Suprapubic skin (tissue), 4 donors: ENCODE measurements around the gene COL20A1. TPM values are rescaled to one million over a fixed set of nuclear protein-coding genes. Genes with fewer than 3 reads are reported as not detected.

Experiments used
- DNase-seq, 2 donors: peaks; one replicate each; pipeline ENCODE4 v3.0.0-alpha.2; 2019; ENCODE audit warnings: low spot score in 2 of 2
- H3K27ac ChIP-seq: fragments of 200-600 bp; sonication (generic); one replicate; pipeline ENCODE4 v1.5.1; 2019
- H3K27me3 ChIP-seq: fragments of 200-600 bp; sonication (generic); one replicate; pipeline ENCODE4 v1.5.1; 2019
- H3K36me3 ChIP-seq: fragments of 200-600 bp; sonication (generic); one replicate; pipeline ENCODE4 v1.5.1; 2019
- H3K4me1 ChIP-seq: fragments of 200-600 bp; sonication (generic); one replicate; pipeline ENCODE4 v1.5.1; 2019
- H3K4me3 ChIP-seq: fragments of 200-600 bp; sonication (generic); one replicate; pipeline ENCODE4 v1.5.1; 2019; ENCODE audit warnings: mild to moderate bottlenecking
- H3K9me3 ChIP-seq: fragments of 200-600 bp; sonication (generic); one replicate; pipeline ENCODE4 v1.5.1; 2019
- EP300 ChIP-seq: sonication (generic); formaldehyde crosslinking; IDR thresholded peaks from one replicate; pipeline ENCODE4 v1.6.1; 2017; ENCODE audit warnings: antibody characterized with exemption
- POLR2A ChIP-seq, 2 donors: fragments of 450-650 bp; IDR thresholded peaks; one replicate each; pipeline ENCODE4 v1.6.1; 2017; ENCODE audit warnings: antibody characterized with exemption in 2 of 2, mild to moderate bottlenecking in 2 of 2, moderate library complexity in 2 of 2
- POLR2AphosphoS5 ChIP-seq, 3 donors: sonication (generic); formaldehyde crosslinking; IDR thresholded peaks; one replicate each; pipeline ENCODE4 v1.6.1; 2017; ENCODE audit warnings: antibody characterized with exemption in 3 of 3
- WGBS: methylation state at CpG from one replicate; pipeline ENCODE4 v1.1.5; 2018; 5-methylcytosine and 5-hydroxymethylcytosine counted together
- total RNA-seq, 4 donors: library from RNA; depleted of rRNA; stranded (reverse); fragments of >200 nt; gene quantifications; one replicate each; pipeline ENCODE4 v1.1.0, GENCODE V29; 2016
- TF ChIP-seq, protein P1 (sequence below), 2 donors: fragments of 200-600 bp in 1 of 2; fragments of 450-650 bp in 1 of 2; sonication (generic) in 1 of 2; IDR thresholded peaks; one replicate each; pipeline ENCODE4 v1.5.1; 2016 to 2019; ENCODE audit warnings: antibody characterized with exemption in 2 of 2, mild to moderate bottlenecking in 1 of 2, moderate library complexity in 1 of 2

COL20A1 gene
- total RNA-seq, 4 donors from 2014 or later, result not detected

DNA sequence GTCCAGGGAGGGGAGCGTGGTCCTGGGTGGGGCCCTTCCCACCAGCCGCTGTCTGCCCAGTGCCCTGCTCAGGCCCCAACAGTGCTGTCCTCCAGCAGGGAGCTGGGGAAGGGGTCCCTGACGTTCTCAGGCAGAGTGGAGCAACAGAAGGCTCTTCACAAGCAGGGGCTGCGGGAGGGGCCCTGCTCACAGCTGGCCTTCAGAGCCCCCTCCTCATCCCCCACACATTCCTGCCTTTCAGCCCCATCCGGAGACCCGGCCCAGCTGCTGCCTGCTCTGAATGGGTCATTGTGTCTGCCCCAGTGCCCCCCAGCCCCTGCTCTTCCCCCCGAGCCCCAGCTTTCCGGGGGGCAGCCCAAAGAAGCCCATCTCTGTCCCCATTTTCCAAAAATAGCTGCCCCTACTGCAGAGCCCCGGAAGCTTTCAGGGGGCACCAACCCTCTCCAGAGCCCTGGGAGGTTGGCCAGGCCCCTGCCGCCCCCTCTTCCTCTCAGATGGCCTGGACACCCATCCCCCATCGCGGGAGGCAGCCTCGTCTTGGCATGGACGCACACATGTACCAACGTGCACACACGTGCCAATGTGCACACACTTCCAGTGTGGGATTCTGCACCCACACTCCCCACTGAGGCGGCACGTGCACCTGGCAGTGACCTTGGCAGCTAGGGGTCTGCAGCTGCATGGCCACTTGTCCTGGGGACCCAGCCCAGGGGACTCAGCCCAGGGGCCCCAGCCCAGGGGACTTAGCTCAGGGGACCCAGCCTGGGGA lies 3.7 kb downstream of the COL20A1 start:
- no peaks in the 10 kb centered on the region for H3K9me3 ChIP-seq
- TF ChIP-seq EP300 (no peak), POLR2AphosphoS5 (IDR thresholded peaks at IDR 0.05) (no peak), POLR2A (IDR thresholded peaks at IDR 0.05) (no peak)
- TF ChIP-seq, protein P1, sequence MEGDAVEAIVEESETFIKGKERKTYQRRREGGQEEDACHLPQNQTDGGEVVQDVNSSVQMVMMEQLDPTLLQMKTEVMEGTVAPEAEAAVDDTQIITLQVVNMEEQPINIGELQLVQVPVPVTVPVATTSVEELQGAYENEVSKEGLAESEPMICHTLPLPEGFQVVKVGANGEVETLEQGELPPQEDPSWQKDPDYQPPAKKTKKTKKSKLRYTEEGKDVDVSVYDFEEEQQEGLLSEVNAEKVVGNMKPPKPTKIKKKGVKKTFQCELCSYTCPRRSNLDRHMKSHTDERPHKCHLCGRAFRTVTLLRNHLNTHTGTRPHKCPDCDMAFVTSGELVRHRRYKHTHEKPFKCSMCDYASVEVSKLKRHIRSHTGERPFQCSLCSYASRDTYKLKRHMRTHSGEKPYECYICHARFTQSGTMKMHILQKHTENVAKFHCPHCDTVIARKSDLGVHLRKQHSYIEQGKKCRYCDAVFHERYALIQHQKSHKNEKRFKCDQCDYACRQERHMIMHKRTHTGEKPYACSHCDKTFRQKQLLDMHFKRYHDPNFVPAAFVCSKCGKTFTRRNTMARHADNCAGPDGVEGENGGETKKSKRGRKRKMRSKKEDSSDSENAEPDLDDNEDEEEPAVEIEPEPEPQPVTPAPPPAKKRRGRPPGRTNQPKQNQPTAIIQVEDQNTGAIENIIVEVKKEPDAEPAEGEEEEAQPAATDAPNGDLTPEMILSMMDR (IDR thresholded peaks at IDR 0.05), result no peak
- peaks cover 95% of the 10 kb centered on the region for H3K27me3 ChIP-seq
- no peak overlapping the region for H3K27ac ChIP-seq
- DNase-seq, result no peak
- no peaks in the 10 kb centered on the region for H3K36me3 ChIP-seq
- peaks cover 3% of the 10 kb centered on the region for H3K4me1 ChIP-seq
- H3K4me3 ChIP-seq, result no peak overlapping the region
- 37% methylated on average over 11 of the region's 18 CpGs for WGBS

DNA sequence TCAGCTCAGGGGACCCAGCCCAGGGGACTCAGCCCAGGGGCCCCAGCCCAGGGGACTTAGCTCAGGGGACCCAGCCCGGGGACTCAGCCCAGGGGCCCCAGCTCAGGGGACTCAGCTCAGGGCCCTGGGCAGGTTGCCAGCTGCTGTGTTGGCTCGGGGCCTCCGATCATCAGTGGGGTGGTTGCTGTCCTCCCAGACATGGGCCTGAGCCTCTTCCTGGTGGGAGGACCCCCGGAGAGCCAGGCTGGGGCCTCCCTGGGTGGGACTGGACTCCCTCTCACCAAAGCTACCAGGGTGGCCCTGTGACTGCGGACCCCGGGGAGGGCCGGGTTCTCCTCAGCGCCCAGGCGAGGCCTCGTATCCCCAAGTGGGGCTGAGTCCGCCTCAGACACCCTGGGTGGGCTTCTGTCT lies 4.4 kb downstream of the COL20A1 start:
- TF ChIP-seq, protein P1 (IDR thresholded peaks at IDR 0.05), result no peak
- TF ChIP-seq EP300 (no peak), POLR2A (IDR thresholded peaks at IDR 0.05) (no peak), POLR2AphosphoS5 (IDR thresholded peaks at IDR 0.05) (no peak)
- Histone ChIP-seq H3K27ac (no peak overlapping the region), H3K4me3 (no peak overlapping the region), H3K4me1 (peaks cover 3% of the 10 kb centered on the region), H3K36me3 (no peaks in the 10 kb centered on the region), H3K27me3 (peaks cover 98% of the 10 kb centered on the region), H3K9me3 (no peaks in the 10 kb centered on the region)
- no peak for DNase-seq
- 60% methylated on average over 5 of the region's 11 CpGs for WGBS

DNA sequence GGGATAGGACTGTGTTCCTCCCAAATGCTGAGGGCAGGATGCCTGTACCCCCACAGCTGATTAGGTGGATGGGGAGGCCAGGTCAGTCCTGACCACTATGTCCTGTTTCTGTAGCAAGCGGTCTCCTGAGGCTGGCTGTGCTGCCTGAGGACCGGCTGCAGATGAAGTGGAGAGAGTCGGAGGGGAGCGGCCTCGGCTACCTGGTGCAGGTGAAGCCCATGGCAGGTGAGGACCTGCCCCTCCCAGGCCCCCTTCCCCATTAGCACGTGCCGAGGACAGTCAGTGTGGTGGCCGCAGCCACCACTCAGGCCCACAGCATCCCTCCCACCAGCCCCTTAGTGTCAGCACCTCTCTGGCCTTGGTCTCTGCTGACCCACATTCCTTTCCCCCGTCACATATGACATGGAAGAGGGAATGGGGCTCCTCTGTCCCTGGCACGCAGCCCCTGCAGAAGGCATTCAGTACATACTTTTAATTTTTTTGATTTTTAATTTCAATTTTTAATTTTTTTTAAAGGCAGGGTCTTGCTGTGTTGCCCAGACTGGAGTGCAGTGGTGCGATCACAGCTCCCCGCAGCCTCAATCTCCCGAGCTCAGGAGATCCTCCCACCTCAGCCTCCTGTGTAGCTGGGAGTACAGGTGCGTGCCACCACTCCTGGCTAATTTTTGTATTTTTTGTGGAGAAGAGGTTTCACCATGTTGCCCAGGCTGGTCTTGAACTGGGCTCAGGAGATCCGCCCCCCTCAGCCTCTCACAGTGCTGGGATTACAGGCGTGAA lies 5.0 kb downstream of the COL20A1 start:
- Histone ChIP-seq H3K4me3 (no peak overlapping the region), H3K9me3 (no peaks in the 10 kb centered on the region), H3K27ac (no peak overlapping the region), H3K36me3 (no peaks in the 10 kb centered on the region), H3K27me3 (peaks cover 95% of the 10 kb centered on the region), H3K4me1 (peaks cover 3% of the 10 kb centered on the region)
- no peak for TF ChIP-seq POLR2AphosphoS5 (IDR thresholded peaks at IDR 0.05)
- no peak for TF ChIP-seq POLR2A (IDR thresholded peaks at IDR 0.05)
- TF ChIP-seq EP300, result no peak
- TF ChIP-seq, protein P1 (IDR thresholded peaks at IDR 0.05), result no peak
- no peak for DNase-seq
- WGBS, result 81% methylated on average over 8 of the region's 16 CpGs

DNA sequence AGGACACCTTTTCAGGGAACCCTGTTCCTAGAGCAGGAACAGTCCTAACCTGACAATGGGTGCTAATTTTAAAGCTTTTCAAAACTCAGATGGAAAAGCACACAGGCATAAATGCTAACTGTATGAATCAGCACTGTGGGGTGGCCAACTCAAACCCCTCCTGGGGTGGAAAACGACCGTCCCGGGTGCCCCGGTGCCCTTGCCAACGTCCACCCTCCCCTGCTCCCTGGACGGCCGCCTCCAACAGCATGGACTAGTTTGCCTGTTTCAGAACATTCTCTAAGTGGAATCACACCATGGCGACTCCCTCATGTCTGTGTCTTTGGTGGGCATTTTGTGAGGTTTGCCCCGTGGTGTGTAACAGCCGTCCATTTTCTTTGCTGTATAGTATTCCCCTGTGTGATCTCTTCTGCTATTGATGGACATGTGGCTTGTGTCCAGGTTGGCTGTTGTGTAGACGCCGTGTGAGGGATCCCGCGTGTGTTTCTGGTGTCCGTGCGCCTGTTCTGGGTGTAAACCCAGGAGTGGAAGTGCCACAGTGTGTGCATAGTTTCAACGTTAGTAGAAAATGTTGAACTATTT lies 5.8 kb downstream of the COL20A1 start:
- 86% methylated on average over 17 of the region's 17 CpGs for WGBS
- no peak for DNase-seq
- peaks cover 3% of the 10 kb centered on the region for H3K4me1 ChIP-seq
- TF ChIP-seq EP300 (no peak), POLR2A (IDR thresholded peaks at IDR 0.05) (no peak)
- TF ChIP-seq, protein P1 (IDR thresholded peaks at IDR 0.05), result no peak
- H3K9me3 ChIP-seq, result no peaks in the 10 kb centered on the region
- peaks cover 87% of the 10 kb centered on the region for H3K27me3 ChIP-seq
- H3K36me3 ChIP-seq, result no peaks in the 10 kb centered on the region
- H3K4me3 ChIP-seq, result no peak overlapping the region
- H3K27ac ChIP-seq, result no peak overlapping the region

DNA sequence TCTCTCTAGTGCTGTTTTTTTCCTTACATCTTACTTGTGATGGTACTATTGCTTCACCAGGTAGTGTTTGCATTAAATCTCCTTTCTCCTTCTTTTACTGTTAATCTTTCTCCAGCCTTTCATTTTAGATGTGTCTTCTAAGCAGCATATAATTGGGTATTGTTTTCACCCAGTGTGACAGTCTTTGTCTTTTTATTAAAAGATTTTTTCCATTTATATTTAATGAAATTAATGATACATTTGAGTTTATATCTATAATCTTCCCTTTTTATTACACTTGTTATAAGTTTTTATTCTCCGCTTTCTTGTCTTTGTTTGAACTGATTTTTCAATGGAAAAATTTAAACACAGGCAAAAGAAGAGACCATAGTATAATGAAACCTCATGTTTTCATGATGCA lies 8.7 kb downstream of the COL20A1 start:
- 95% methylated on average over 1 of the region's 1 CpG for WGBS
- no peak overlapping the region for H3K27ac ChIP-seq

More for the DNA sequence above, 8.7 kb downstream of the COL20A1 start:
- Histone ChIP-seq H3K27me3 (peaks cover 79% of the 10 kb centered on the region), H3K36me3 (no peaks in the 10 kb centered on the region), H3K4me3 (no peak overlapping the region), H3K4me1 (no peaks in the 10 kb centered on the region), H3K9me3 (no peaks in the 10 kb centered on the region)
- TF ChIP-seq, protein P1 (IDR thresholded peaks at IDR 0.05), result no peak
- TF ChIP-seq POLR2A (IDR thresholded peaks at IDR 0.05), result no peak
- no peak for TF ChIP-seq POLR2AphosphoS5 (IDR thresholded peaks at IDR 0.05)
- no peak for TF ChIP-seq EP300
- DNase-seq, result no peak
